Mucosa of gallbladder (tissue), 1 donor: Measurements from ENCODE around the gene SPAG6. TPM values are rescaled to one million over a fixed set of nuclear protein-coding genes. Genes with fewer than 3 reads are reported as not detected.
"Not testable (repeated sequence)": the region's sequence is repeated elsewhere in the genome, so short reads cannot be mapped to it uniquely, and the experiment has no call there.

Experiments used
- DNase-seq: peaks from one replicate; pipeline ENCODE4 v3.0.0-alpha.2; 2020; ENCODE audit warnings: low spot score
- total RNA-seq: library from RNA; stranded (reverse); gene quantifications from one replicate; pipeline ENCODE4 v1.2.1, GENCODE V29; 2021
- donor health status: DM: no; HTN: no; CAD: no.

The SPAG6 gene
- total RNA-seq, 1 donor from 2014 or later: 0.23 TPM

GRCh38 chr10:22372298-22372697, 27.0 kb downstream of the SPAG6 start:
- no peak for DNase-seq

- no peak for DNase-seq
Measured at GRCh38 chr10:22372917-22373316, 27.6 kb downstream of the SPAG6 start.

- no peak for DNase-seq
Measured at GRCh38 chr10:22374489-22375126, 29.3 kb downstream of the SPAG6 start.

GRCh38 chr10:22379059-22379458, 33.8 kb downstream of the SPAG6 start:
- DNase-seq: no peak

GRCh38 chr10:22381262-22381661, 36.0 kb downstream of the SPAG6 start:
- no peak for DNase-seq

GRCh38 chr10:22386503-22386902, 41.2 kb downstream of the SPAG6 start:
- no peak for DNase-seq

GRCh38 chr10:22389856-22390589, 44.7 kb downstream of the SPAG6 start:
- no peak for DNase-seq

GRCh38 chr10:22391600-22391999, 46.3 kb downstream of the SPAG6 start:
- no peak for DNase-seq

- DNase-seq: not testable (repeated sequence)
Measured at GRCh38 chr10:22396195-22396594, 50.9 kb downstream of the SPAG6 start.

- DNase-seq: not testable (repeated sequence)
Measured at GRCh38 chr10:22406916-22407315, 61.6 kb downstream of the SPAG6 start.

- no peak for DNase-seq
Measured at GRCh38 chr10:22410394-22410793, 65.1 kb downstream of the SPAG6 start.

- no peak for DNase-seq
Measured at GRCh38 chr10:22410846-22411245, 65.5 kb downstream of the SPAG6 start.

- no peak for DNase-seq
Measured at GRCh38 chr10:22414146-22414545, 68.8 kb downstream of the SPAG6 start.

GRCh38 chr10:22415072-22415471, 69.8 kb downstream of the SPAG6 start:
- no peak for DNase-seq

GRCh38 chr10:22417736-22418268, 72.5 kb downstream of the SPAG6 start:
- DNase-seq: no peak

- no peak for DNase-seq
Measured at GRCh38 chr10:22420787-22421517, 75.7 kb downstream of the SPAG6 start.

- no peak for DNase-seq
Measured at GRCh38 chr10:22426653-22427052, 81.4 kb downstream of the SPAG6 start.

- no peak for DNase-seq
Measured at GRCh38 chr10:22427101-22427500, 81.8 kb downstream of the SPAG6 start.

GRCh38 chr10:22427890-22428571, 82.7 kb downstream of the SPAG6 start:
- DNase-seq: no peak

GRCh38 chr10:22429146-22429545, 83.8 kb downstream of the SPAG6 start:
- DNase-seq: no peak

GRCh38 chr10:22429981-22430421, 84.7 kb downstream of the SPAG6 start:
- no peak for DNase-seq

GRCh38 chr10:22433875-22434274, 88.6 kb downstream of the SPAG6 start:
- no peak for DNase-seq
